GM12878 (cell line): Measurements from ENCODE around the gene LTBP2. TPM values are rescaled to one million over a fixed set of nuclear protein-coding genes. Genes with fewer than 3 reads are reported as not detected.

Experiments used
- ATAC-seq: fragments of 200-7000 bp; cut with Tn5 transposase; 3 replicates; pipeline ENCODE4 v1.9.1; 2020; ENCODE audit warnings: mild to moderate bottlenecking, moderate library complexity
- BruUV-seq: library from RNA; stranded (reverse); fragments of 400-500 nt; replicated peaks from 2 replicates; lab custom pipeline; 2021; lab: Mats Ljungman, UMichigan
- CTCF ChIA-PET: fragments of 300-600 bp; sonication (Branson Sonifier 250); formaldehyde crosslinking; extraction: SDS; loops from one replicate; lab custom pipeline; 2021; ENCODE audit warnings: inconsistent platforms; lab: Yijun Ruan, JAX
- POLR2A ChIA-PET: fragments of 350-600 bp; formaldehyde crosslinking; extraction: SDS; loops from one replicate; lab custom pipeline; 2021; ENCODE audit warnings: inconsistent platforms; lab: Charles Lee
- RAD21 ChIA-PET: fragments of 300-600 bp; sonication (Branson Sonifier 250); formaldehyde crosslinking; loops from one replicate; lab custom pipeline; 2023; ENCODE audit warnings: antibody characterized with exemption; ENCODE audit not compliant: unreplicated experiment; lab: Charles Lee
- SMC1A ChIA-PET: fragments of 300-600 bp; sonication (Branson Sonifier 250); formaldehyde crosslinking; loops from one replicate; lab custom pipeline; 2023; ENCODE audit not compliant: unreplicated experiment, uncharacterized antibody; lab: Charles Lee
- DNase-seq: peaks from one replicate; pipeline ENCODE4 v3.0.0-alpha.2; 2011; ENCODE audit warnings: low read depth, low spot score
- FAIRE-seq: peaks from 3 replicates; lab custom pipeline; 2011; peaks lifted over from hg19 to GRCh38; lab: Jason Lieb, UNC
- H2AFZ ChIP-seq: 2 replicates; pipeline ENCODE4 v1.6.0; 2011; ENCODE audit warnings: low read depth, low read length, control low read depth; ENCODE audit not compliant: control insufficient read depth
- H3K27ac ChIP-seq: 2 replicates; pipeline ENCODE4 v1.5.1; 2011; ENCODE audit warnings: control low read depth; ENCODE audit not compliant: control insufficient read depth, insufficient read depth
- H3K27me3 ChIP-seq, 2 experiments: replicated peaks in 1 of 2; 2 replicates each; pipeline versions ENCODE4 v1.6.0 to v1.6.1; 2011; ENCODE audit warnings: low read length in 1 of 2; ENCODE audit not compliant: control insufficient read depth in 2 of 2, insufficient read depth in 2 of 2
- H3K36me3 ChIP-seq, 2 experiments: 2 replicates each; pipeline ENCODE4 v1.5.1; 2011; ENCODE audit warnings: low read length in 1 of 2; ENCODE audit not compliant: control insufficient read depth in 2 of 2, insufficient read depth in 2 of 2
- H3K4me1 ChIP-seq: 2 replicates; pipeline ENCODE4 v1.6.1; 2011; ENCODE audit warnings: mild to moderate bottlenecking, low read length, moderate library complexity, mixed read lengths; ENCODE audit not compliant: control insufficient read depth, insufficient read depth
- H3K4me2 ChIP-seq: 2 replicates; pipeline ENCODE4 v1.6.0; 2011; ENCODE audit warnings: control low read depth; ENCODE audit not compliant: control insufficient read depth, insufficient read depth
- H3K4me3 ChIP-seq: fragments of 200-600 bp; sonication (generic); 2 replicates; pipeline ENCODE4 v1.5.1; 2016
- H3K79me2 ChIP-seq: 2 replicates; pipeline ENCODE4 v1.6.0; 2011; ENCODE audit warnings: low read length; ENCODE audit not compliant: control insufficient read depth, insufficient read depth
- H3K9ac ChIP-seq: 2 replicates; pipeline ENCODE4 v1.8.0; 2011; ENCODE audit warnings: low read length, control low read depth, mixed read lengths; ENCODE audit not compliant: control insufficient read depth, insufficient read depth
- H3K9me3 ChIP-seq: replicated peaks from 3 replicates; pipeline ENCODE4 v1.5.1; 2011; ENCODE audit warnings: mild to moderate bottlenecking, low read length; ENCODE audit not compliant: control insufficient read depth, insufficient read depth
- H4K20me1 ChIP-seq: 2 replicates; pipeline ENCODE4 v1.6.0; 2011; ENCODE audit not compliant: control insufficient read depth, insufficient read depth
- E4F1 ChIP-seq: fragments of 450-650 bp; IDR thresholded peaks from 2 replicates; pipeline ENCODE4 v1.6.1; 2018; ENCODE audit warnings: borderline replicate concordance, mild to moderate bottlenecking; ENCODE audit not compliant: partially characterized antibody
- HDAC6 ChIP-seq: fragments of 200-600 bp; sonication (generic); IDR thresholded peaks from one replicate; pipeline ENCODE4 v1.8.0; 2017; ENCODE audit warnings: antibody characterized with exemption; ENCODE audit not compliant: unreplicated experiment
- KDM1A ChIP-seq: fragments of 200-600 bp; sonication (generic); IDR thresholded peaks from 2 replicates; pipeline ENCODE4 v1.6.1; 2016; ENCODE audit warnings: borderline replicate concordance
- NFXL1 ChIP-seq: fragments of 450-650 bp; IDR thresholded peaks from 2 replicates; pipeline ENCODE4 v1.6.1; 2017; ENCODE audit warnings: antibody characterized with exemption, mild to moderate bottlenecking, borderline replicate concordance
- NKRF ChIP-seq: fragments of 450-650 bp; conservative IDR thresholded peaks from 2 replicates; pipeline ENCODE4 v1.6.1; 2017; ENCODE audit warnings: mild to moderate bottlenecking, moderate library complexity
- NR2C2 ChIP-seq: IDR thresholded peaks from 2 replicates; pipeline ENCODE4 v1.6.1; 2011; ENCODE audit warnings: borderline replicate concordance, low read depth; ENCODE audit not compliant: control insufficient read depth, insufficient read length
- PKNOX1 ChIP-seq: fragments of 450-650 bp; IDR thresholded peaks from 2 replicates; pipeline ENCODE4 v1.6.1; 2016; ENCODE audit warnings: mild to moderate bottlenecking
- RUNX3 ChIP-seq: IDR thresholded peaks from 2 replicates; pipeline ENCODE4 v1.6.1; 2012; ENCODE audit warnings: low read length, inconsistent platforms
- SPI1 ChIP-seq: IDR thresholded peaks from 2 replicates; pipeline ENCODE4 v1.6.1; 2011; ENCODE audit warnings: low read depth, mild to moderate bottlenecking, low read length, moderate library complexity, borderline replicate concordance; ENCODE audit not compliant: insufficient read depth
- TAF1 ChIP-seq: IDR thresholded peaks from 2 replicates; pipeline ENCODE4 v1.6.1; 2011; ENCODE audit warnings: mild to moderate bottlenecking, low read depth, low read length, borderline replicate concordance
- ZNF687 ChIP-seq: fragments of 450-650 bp; IDR thresholded peaks from 2 replicates; pipeline ENCODE4 v1.6.1; 2017; ENCODE audit warnings: mild to moderate bottlenecking, moderate library complexity
- WGBS: methylation state at CpG from one replicate; pipeline ENCODE4 v1.1.6; 2016; ENCODE audit warnings: low lambda C conversion rate; ENCODE audit not compliant: insufficient replicate concordance, insufficient coverage; ENCODE audit errors: missing lambda C conversion rate; 5-methylcytosine and 5-hydroxymethylcytosine counted together
- in situ Hi-C: fragments of 300-500 bp; cut with MboI; formaldehyde crosslinking; loops from 9 replicates; pipeline ENCODE4 v1.14.3; 2018; ENCODE audit warnings: mixed read lengths
- intact Hi-C: fragments of 100-400 bp; cut with micrococcal nuclease; formaldehyde crosslinking; loops from one replicate; pipeline ENCODE4 v1.14.2; 2022; ENCODE audit not compliant: unreplicated experiment
- polyA plus RNA-seq, 11 experiments: library from polyadenylated mRNA; depleted of rRNA in 4 of 11; unstranded in 6 of 11; stranded (reverse) in 5 of 11; fragments of >200 nt; fragmentation: Nextera tagmentation in 4 of 11; fragmentation: Illumina TruSeq in 1 of 11; extraction: Ambion mirVana in 4 of 11; extraction: Trizol in 1 of 11; gene quantifications; 1 replicate in 1 of 11; 2 replicates in 10 of 11; pipeline versions ENCODE4 v1.2.1 to v1.2.3, GENCODE V29; 2011 to 2016; ENCODE audit warnings: inconsistent platforms in 2 of 11, missing spikeins in 2 of 11, low read depth in 1 of 11
- total RNA-seq, 4 experiments: library from RNA; depleted of rRNA in 3 of 4; stranded (reverse); fragments of >200 nt in 3 of 4; fragmentation: Illumina TruSeq in 1 of 4; extraction: Trizol in 1 of 4; gene quantifications; 2 replicates each; pipeline versions ENCODE4 v1.2.1 to v1.2.3, GENCODE V29; 2013 to 2021

Gene LTBP2
- total and polyA plus RNA-seq, 10 of the 15 experiments (the other 5 are each of a cell fraction or from before 2014, with no cell fraction given): 0.03 to 0.23 (median 0.06) TPM; not detected in 1

- Histone ChIP-seq H2AFZ (no peak overlapping the region), H4K20me1 (no peaks in the 10 kb centered on the region), H3K4me2 (no peak overlapping the region), H3K9me3 (no peaks in the 10 kb centered on the region), H3K27me3 (no peaks in the 10 kb centered on the region; a peak in 2 of 4 replicates), H3K9ac (no peak overlapping the region), H3K36me3 (no peaks in the 10 kb centered on the region), H3K4me3 (no peak overlapping the region), H3K27ac (no peak overlapping the region), H3K4me1 (peaks cover 5% of the 10 kb centered on the region), H3K79me2 (no peaks in the 10 kb centered on the region)
- intact Hi-C loops: no loop called here
- in situ Hi-C loops: no loop called here
- WGBS: 0% methylated on average over 4 of the region's 4 CpGs
- ChIA-PET POLR2A (interaction anchor here (0.6 kb wide), 1 partner anchor 41 kb away, joined by 5 read pairs; no protein-coding TSS in a partner anchor), SMC1A (no interaction called here), RAD21 (interaction anchor here (0.7 kb wide), 1 partner anchor 89 kb away, joined by 3 read pairs; no protein-coding TSS in a partner anchor), CTCF (interaction anchor here (0.9 kb wide), 1 partner anchor 48 kb away, joined by 3 read pairs; no protein-coding TSS in a partner anchor)
- ATAC-seq: peak; percentile 48
- no TSS peak for BruUV-seq
- FAIRE-seq: peak; percentile 80
- peak; percentile 9 for DNase-seq
- TF ChIP-seq NKRF (no peak), NFXL1 (no peak), E4F1 (no peak), NR2C2 (no peak), PKNOX1 (0 out of 2 replicates have a peak, but pooled peaks have one; percentile 27), RUNX3 (0 out of 2 replicates have a peak, but pooled peaks have one; percentile 13), KDM1A (no peak), HDAC6 (no peak), TAF1 (no peak), SPI1 (peak; percentile 66; the same call in 1 of the 2 replicates), ZNF687 (no peak)
These were observed 86.6 kb downstream of the LTBP2 start for GRCh38 chr14:74525361-74525851.
